Right cardiac atrium (tissue), 5 donors: ENCODE results near the gene HOXB7. TPM values are rescaled to one million over a fixed set of nuclear protein-coding genes. Genes with fewer than 3 reads are reported as not detected.

Source experiments
- ATAC-seq, 2 donors: fragments of 200-7000 bp; cut with Tn5 transposase; one replicate each; pipeline versions ENCODE4 v1.8.0 to v1.9.1; 2020; ENCODE audit warnings: moderate library complexity in 2 of 2, mild to moderate bottlenecking in 1 of 2
- DNase-seq, 3 donors: peaks; one replicate each; pipeline ENCODE4 v3.0.0-alpha.2; 2020
- H3K27ac ChIP-seq: one replicate; pipeline ENCODE4 v1.5.1; 2013; ENCODE audit warnings: mild to moderate bottlenecking, low read length, control low read depth, moderate library complexity
- H3K27me3 ChIP-seq: one replicate; pipeline ENCODE4 v1.6.1; 2013; ENCODE audit not compliant: control insufficient read depth, insufficient read depth
- H3K4me1 ChIP-seq: one replicate; pipeline ENCODE4 v1.6.1; 2013; ENCODE audit warnings: low read length; ENCODE audit not compliant: control insufficient read depth, insufficient read depth
- H3K4me3 ChIP-seq: one replicate; pipeline ENCODE4 v1.5.1; 2013; ENCODE audit warnings: low read length, control low read depth
- H3K9me3 ChIP-seq: one replicate; pipeline ENCODE4 v1.6.1; 2013; ENCODE audit warnings: low read length; ENCODE audit not compliant: control insufficient read depth
- WGBS: extraction: QIAGEN DNeasy Blood & Tissue Kit; methylation state at CpG from one replicate; pipeline ENCODE4 v1.1.7; 2013; 5-methylcytosine and 5-hydroxymethylcytosine counted together
- intact Hi-C, 4 donors: fragments of 100-400 bp; cut with DNase I; formaldehyde crosslinking; loops; one replicate each; pipeline versions ENCODE4 v1.11.0 to v1.14.0; 2022 to 2023
- polyA plus RNA-seq: library from polyadenylated mRNA; stranded (reverse); fragments of 200-250 nt; gene quantifications from one replicate; pipeline ENCODE4 v1.2.3, GENCODE V29; 2013
- total RNA-seq, 4 donors: library from RNA; stranded (reverse); fragmentation: NEBNext Ultra II Directional; extraction: Animal tissue kit (Norgen Biotek cat#: 25700); gene quantifications; one replicate each; pipeline ENCODE4 v1.2.1, GENCODE V29; 2021
- donor health status: healthy with polysubstance abuse.
- donor health status: DM: no; HTN: yes; CAD: no.
- donor health status: DM: no; HTN: no; CAD: no.
- donor health status: DM: no; HTN: yes; CAD: no; lungs with severe emphysema.
- donor health status: DM: yes; HTN: yes; CAD: no.

The HOXB7 gene
- total and polyA plus RNA-seq, 5 donors = 0.48 to 0.80 (median 0.50) TPM

- intact Hi-C loops = no loop called here
- Histone ChIP-seq H3K4me3 (no peak overlapping the region), H3K4me1 (no peaks in the 10 kb centered on the region), H3K27ac (no peak overlapping the region), H3K27me3 (no peaks in the 10 kb centered on the region), H3K9me3 (no peaks in the 10 kb centered on the region)
- no peak for DNase-seq
- ATAC-seq = no peak
These were observed 32.8 kb upstream of the HOXB7 start for GRCh38 chr17:48643697-48644012.

GRCh38 chr17:48642843-48643696 is 32.3 kb upstream of the HOXB7 start:
- 19% methylated on average over 23 of the region's 23 CpGs for WGBS
- intact Hi-C loops = no loop called here
- no peak overlapping the region for H3K27ac ChIP-seq

GRCh38 chr17:48642059-48642842 is 31.4 kb upstream of the HOXB7 start:
- no peak overlapping the region for H3K27ac ChIP-seq
- no peak overlapping the region for H3K4me3 ChIP-seq
- DNase-seq (no peak), ATAC-seq (no peak)
- 3% methylated on average over 58 of the region's 58 CpGs for WGBS
- intact Hi-C loops = no loop called here
- H3K9me3 ChIP-seq = no peaks in the 10 kb centered on the region
- H3K4me1 ChIP-seq = no peaks in the 10 kb centered on the region
- H3K27me3 ChIP-seq = no peaks in the 10 kb centered on the region

More at GRCh38 chr17:48642843-48643696, 32.3 kb upstream of the HOXB7 start:
- ATAC-seq = no peak
- Histone ChIP-seq H3K9me3 (no peaks in the 10 kb centered on the region), H3K27me3 (no peaks in the 10 kb centered on the region), H3K4me1 (no peaks in the 10 kb centered on the region), H3K4me3 (no peak overlapping the region)
- no peak for DNase-seq

- Histone ChIP-seq H3K9me3 (no peaks in the 10 kb centered on the region), H3K4me1 (no peaks in the 10 kb centered on the region), H3K4me3 (no peak overlapping the region), H3K27ac (no peak overlapping the region), H3K27me3 (no peaks in the 10 kb centered on the region)
- WGBS = 4% methylated on average over 29 of the region's 29 CpGs
- ATAC-seq (no peak), DNase-seq (no peak)
- intact Hi-C loops = no loop called here
These were observed 30.8 kb upstream of the HOXB7 start for GRCh38 chr17:48641541-48642058.

GRCh38 chr17:48640858-48641180 is 30.0 kb upstream of the HOXB7 start:
- WGBS = 35% methylated on average over 1 of the region's 1 CpG
- H3K27me3 ChIP-seq = peaks cover 2% of the 10 kb centered on the region
- no peaks in the 10 kb centered on the region for H3K9me3 ChIP-seq
- no peak overlapping the region for H3K4me3 ChIP-seq
- intact Hi-C loops = no loop called here
- ATAC-seq (no peak), DNase-seq (no peak)
- no peak overlapping the region for H3K27ac ChIP-seq
- H3K4me1 ChIP-seq = no peaks in the 10 kb centered on the region

GRCh38 chr17:48639982-48640857 is 29.4 kb upstream of the HOXB7 start:
- no peaks in the 10 kb centered on the region for H3K4me1 ChIP-seq
- no peaks in the 10 kb centered on the region for H3K9me3 ChIP-seq
- peaks cover 4% of the 10 kb centered on the region for H3K27me3 ChIP-seq
- intact Hi-C loops = no loop called here
- no peak overlapping the region for H3K4me3 ChIP-seq
- H3K27ac ChIP-seq = no peak overlapping the region
- ATAC-seq (no peak), DNase-seq (no peak)
- WGBS = 43% methylated on average over 6 of the region's 6 CpGs

- 19% methylated on average over 5 of the region's 5 CpGs for WGBS
- H3K27me3 ChIP-seq = peaks cover 4% of the 10 kb centered on the region
- no peak for ATAC-seq
- no peak overlapping the region for H3K27ac ChIP-seq
- no peaks in the 10 kb centered on the region for H3K4me1 ChIP-seq
- intact Hi-C loops = no loop called here
- no peaks in the 10 kb centered on the region for H3K9me3 ChIP-seq
- DNase-seq = no peak
- no peak overlapping the region for H3K4me3 ChIP-seq
These were observed 28.3 kb upstream of the HOXB7 start for GRCh38 chr17:48639136-48639535.

GRCh38 chr17:48637323-48638260 is 26.8 kb upstream of the HOXB7 start:
- H3K27me3 ChIP-seq = peaks cover 4% of the 10 kb centered on the region
- WGBS = 23% methylated on average over 18 of the region's 18 CpGs
- H3K4me1 ChIP-seq = no peaks in the 10 kb centered on the region
- intact Hi-C loops = no loop called here
- ATAC-seq (no peak), DNase-seq (no peak)
- no peak overlapping the region for H3K27ac ChIP-seq
- H3K9me3 ChIP-seq = no peaks in the 10 kb centered on the region
- no peak overlapping the region for H3K4me3 ChIP-seq

GRCh38 chr17:48636177-48637018 is 25.6 kb upstream of the HOXB7 start:
- Histone ChIP-seq H3K4me1 (no peaks in the 10 kb centered on the region), H3K27ac (no peak overlapping the region), H3K27me3 (peaks cover 4% of the 10 kb centered on the region), H3K9me3 (no peaks in the 10 kb centered on the region), H3K4me3 (no peak overlapping the region)
- intact Hi-C loops = no loop called here
- DNase-seq = peak; percentile 63 to 81 (median 81)
- 4% methylated on average over 39 of the region's 39 CpGs for WGBS
- peak; percentile 56 to 59 for ATAC-seq
